HG02588 (cell line): ENCODE data around the gene NOL4L.

ENCODE experiments used
- ATAC-seq: cut with Tn5 transposase; IDR thresholded peaks from one replicate; pipeline ENCODE4 v1.9.1; 2021; ENCODE audit warnings: mild to moderate bottlenecking, moderate library complexity; ENCODE audit not compliant: unreplicated experiment

Gene NOL4L

GRCh38 chr20:32577023-32577422 lies 8.1 kb downstream of the NOL4L start:
- no peak for ATAC-seq

DNA sequence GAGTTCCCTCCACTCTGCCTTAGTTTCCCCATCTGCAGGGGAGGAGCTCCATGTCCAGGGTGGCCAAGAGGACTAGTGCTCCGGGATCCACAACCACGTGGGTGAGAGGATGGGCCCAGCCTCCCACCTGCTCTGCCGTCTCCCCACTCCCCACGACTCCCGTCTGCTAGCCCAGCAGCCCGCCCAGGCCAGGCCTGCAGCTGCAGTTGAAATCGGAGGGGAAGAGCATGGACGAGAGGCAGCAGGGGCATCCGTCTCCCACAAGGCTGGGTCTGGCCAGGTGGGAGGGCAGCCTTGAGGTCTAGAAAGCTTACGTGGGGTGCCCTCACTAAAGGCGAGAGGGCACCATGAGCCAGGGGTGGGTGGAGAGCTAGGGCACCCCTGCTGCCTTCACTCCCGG lies 8.6 kb downstream of the NOL4L start:
- no peak for ATAC-seq

DNA sequence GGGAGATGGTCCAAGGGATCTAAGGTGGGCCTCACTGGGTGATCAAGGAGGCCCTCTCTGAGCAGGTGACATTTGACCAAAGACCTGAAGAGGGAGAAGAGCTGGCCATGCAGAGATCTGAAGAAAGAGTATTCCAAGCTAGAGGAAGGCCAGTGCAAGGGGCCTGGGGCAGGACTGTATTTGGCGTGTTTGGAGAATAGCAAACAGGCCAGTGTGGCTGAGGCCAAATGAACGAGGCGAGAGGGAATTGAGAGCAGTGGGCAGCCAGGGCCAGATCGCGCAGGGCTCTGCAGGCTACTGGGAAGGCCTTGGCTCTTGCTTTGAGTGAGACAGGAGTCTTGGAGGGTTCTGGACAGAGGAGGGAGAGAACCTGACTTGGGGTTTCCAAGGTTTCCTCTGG lies 9.3 kb downstream of the NOL4L start:
- no peak for ATAC-seq

- no peak for ATAC-seq
These were observed 9.9 kb downstream of the NOL4L start for GRCh38 chr20:32575227-32575581.

- ATAC-seq = no peak
These were observed 10.6 kb downstream of the NOL4L start for GRCh38 chr20:32574296-32575226.

DNA sequence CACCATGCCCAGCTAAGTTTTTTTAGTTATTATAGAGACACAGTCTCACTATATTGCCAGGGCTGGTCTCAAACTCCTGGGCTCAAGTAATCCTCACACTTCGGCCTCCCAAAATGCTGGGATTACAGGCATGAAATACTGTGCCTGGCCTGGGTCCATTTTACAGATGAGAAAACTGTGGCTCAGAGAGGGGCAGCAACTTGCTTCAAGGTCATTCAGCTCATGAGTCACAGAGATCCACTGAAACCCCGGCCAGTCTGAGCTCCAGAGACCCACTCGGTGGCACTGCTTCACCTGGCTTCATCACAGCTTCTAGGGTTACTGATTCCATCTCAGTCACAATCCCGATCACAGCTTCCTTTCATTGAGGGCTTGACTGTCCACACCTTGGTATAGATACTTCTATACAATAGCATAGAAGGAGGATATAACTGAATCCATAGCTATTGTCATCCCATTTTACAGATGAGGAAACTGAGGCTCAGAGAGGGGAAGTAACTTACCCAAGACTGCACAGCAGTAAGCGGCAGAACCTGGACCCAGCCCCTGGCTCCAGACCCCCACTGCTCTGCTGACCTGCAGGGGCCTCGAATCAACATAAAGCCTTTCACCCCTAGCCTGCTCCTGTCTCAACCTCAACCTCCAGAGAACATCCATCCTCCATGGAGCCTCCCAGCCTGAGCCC lies 11.8 kb downstream of the NOL4L start:
- ATAC-seq = no peak

- no peak for ATAC-seq
These were observed 12.7 kb downstream of the NOL4L start for GRCh38 chr20:32572271-32572968.

DNA sequence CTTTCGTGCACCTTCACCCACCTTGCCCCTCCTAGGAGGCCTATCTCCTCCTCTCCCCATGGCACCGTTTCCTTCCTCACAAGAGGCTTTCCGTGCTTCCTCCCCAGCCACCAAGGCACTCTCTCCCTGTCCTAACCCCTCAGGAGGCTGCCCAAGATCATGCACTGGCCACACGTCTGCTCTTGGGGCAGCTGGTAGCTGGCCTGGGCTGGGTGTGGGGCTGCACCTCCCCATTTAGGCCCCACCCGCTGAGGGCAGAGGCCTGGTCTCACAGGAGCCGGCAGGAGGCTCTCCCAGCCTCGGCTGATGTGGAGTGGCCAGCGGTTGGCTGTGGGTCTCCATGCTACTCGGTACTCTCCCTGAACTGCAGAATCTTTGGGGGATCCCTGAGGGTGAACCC lies 13.6 kb downstream of the NOL4L start:
- ATAC-seq = no peak

GRCh38 chr20:32570401-32571190 lies 14.5 kb downstream of the NOL4L start:
- no peak for ATAC-seq

- ATAC-seq = no peak
These were observed 15.5 kb downstream of the NOL4L start for GRCh38 chr20:32569380-32570305.

- no peak for ATAC-seq
These were observed 16.1 kb downstream of the NOL4L start for GRCh38 chr20:32569018-32569379.

DNA sequence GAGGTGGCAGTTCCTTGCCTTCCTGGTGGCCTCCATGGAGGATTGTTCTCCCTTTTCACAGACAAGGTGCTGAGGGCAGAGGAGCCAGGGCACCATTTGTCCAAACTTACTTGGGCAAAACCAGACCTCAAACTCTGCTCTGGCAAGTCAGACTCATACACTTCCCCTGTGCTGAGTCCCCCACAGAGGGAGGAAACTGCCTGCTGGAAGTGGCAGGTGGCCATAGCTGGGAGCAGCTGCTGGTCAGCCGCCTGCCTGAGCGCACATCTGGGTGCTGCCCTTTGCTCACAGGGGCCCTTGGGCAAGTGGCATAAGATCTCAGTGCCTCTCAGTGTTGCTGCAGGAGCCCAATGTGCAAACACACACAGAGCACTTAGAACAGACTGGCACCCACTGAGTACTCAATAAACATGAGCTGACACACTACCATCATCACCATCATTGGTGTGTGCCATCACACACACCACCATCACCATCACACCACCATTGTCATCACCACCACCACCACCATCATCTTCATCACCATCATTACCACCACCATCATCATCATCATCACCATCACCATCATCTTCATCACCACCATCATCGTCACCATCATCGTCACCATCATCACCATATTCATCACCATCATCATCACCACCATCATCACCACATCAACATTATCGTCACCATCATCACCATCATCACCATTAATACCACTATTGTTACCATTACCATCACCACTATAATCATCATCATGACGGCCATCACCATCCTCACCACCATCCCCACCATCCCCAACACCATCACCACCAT lies 17.6 kb downstream of the NOL4L start:
- no peak for ATAC-seq

DNA sequence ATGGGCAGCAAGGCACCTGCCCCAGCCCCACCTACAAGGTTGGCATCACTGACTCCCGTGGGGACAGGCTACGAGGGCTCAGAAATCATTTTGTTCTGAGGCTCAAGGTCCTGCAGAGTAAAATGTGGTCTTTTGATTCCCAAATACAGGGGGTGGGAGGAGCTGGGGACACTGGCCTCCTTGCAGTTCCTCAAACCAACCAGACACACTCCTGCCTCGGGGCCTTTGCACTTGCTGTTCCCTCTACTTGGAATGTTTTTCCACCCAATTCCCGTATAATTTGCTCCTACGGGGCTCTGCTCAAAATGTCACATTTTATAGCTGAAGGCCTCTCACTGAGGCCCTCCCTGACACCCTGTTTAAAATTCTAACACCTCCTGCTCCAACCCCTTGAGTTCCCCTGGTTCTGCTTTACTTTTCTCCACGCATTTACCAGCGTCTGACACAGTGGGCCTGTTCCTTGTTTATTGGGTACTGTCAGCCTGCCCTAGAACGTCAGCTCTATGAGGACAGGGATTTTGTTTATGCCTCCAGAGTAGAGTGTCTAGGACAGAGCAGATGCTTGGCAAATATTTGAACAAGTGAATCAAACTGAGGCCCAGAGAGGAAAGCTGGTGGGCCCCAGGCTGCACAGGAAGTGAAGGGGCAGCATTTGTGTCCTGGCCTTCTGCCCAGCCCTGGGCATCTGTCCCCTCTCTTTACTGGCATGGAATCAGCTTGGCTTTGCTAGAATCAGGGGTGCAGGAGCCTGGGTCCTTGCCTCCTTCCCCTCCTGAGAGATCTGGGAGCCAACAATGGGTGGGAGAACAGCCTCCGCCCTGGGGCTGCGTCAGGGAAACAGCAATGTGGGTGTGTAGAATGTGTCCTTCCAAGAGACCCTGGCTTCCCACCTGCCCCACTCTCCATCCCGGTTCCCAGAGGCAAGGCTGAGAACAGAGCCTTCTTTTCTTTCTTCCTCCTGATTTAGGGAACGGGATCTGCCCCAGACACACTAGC lies 18.5 kb downstream of the NOL4L start:
- ATAC-seq = no peak

DNA sequence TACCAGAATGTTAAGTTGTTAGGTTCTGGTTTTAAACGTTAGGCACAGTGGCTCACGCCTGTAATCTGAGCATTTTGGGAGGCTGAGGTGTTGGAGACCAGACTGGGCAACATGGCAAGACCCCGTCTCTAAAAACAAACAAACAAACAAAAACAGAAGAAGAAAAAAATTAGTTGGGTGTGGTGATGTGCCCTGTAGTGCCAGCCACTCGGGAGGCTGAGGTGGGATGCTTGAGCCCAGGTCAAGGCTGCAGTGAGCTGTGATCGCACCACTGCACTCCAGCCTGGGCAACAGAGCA lies 19.4 kb downstream of the NOL4L start:
- ATAC-seq = no peak

DNA sequence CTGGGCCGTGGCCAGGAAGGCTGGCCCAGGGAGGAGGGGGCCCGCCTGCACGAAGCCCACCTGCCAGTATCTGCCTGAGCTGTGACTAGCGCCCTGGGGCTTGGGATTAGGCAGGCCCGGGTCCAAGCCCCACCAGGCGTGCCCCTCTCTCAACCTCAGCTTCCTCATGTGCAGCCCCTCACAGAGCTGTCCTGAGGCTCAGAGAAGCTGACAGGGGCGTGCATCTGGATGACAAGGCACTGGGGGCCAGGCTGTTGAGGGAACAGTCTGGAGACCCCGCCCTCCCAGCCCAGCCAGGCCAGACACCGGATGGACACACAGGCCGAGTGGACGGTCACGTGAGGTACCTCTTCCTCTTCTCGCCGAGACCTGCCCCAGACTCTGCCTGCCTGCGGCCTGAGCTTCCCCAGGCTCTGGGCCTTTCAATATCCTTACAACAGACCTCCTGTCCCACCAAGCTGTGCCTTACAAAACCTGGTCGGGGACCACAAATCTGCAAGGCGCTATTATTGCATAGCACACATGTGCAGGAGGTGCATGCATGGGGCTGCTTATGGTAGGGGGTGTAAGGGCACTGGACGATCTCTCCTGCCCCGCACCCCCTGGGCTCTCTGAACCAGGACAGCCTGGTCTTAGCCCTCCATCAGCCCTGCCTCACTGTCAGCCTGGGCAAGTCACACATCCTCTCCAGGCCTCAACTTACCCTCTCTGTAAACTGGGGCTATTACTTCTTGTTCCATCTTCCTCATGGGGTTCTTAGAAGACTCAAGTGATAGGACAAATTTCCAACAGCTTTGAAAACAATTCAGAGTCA lies 20.0 kb downstream of the NOL4L start:
- no peak for ATAC-seq

- no peak for ATAC-seq
These were observed 20.7 kb downstream of the NOL4L start for GRCh38 chr20:32564440-32564839.
